ENCODE results near the gene RPP25L. TPM values are rescaled to one million over a fixed set of nuclear protein-coding genes. Genes with fewer than 3 reads are reported as not detected.
A peak's percentile ranks its signal among the peaks of the same experiment; 100 is the strongest.

The RPP25L gene
- total and polyA plus RNA-seq, 9 of the 15 experiments (the other 6 are each of a cell fraction or from before 2014, with no cell fraction given) = 16.3 to 43.7 (median 29.0) TPM

DNA sequence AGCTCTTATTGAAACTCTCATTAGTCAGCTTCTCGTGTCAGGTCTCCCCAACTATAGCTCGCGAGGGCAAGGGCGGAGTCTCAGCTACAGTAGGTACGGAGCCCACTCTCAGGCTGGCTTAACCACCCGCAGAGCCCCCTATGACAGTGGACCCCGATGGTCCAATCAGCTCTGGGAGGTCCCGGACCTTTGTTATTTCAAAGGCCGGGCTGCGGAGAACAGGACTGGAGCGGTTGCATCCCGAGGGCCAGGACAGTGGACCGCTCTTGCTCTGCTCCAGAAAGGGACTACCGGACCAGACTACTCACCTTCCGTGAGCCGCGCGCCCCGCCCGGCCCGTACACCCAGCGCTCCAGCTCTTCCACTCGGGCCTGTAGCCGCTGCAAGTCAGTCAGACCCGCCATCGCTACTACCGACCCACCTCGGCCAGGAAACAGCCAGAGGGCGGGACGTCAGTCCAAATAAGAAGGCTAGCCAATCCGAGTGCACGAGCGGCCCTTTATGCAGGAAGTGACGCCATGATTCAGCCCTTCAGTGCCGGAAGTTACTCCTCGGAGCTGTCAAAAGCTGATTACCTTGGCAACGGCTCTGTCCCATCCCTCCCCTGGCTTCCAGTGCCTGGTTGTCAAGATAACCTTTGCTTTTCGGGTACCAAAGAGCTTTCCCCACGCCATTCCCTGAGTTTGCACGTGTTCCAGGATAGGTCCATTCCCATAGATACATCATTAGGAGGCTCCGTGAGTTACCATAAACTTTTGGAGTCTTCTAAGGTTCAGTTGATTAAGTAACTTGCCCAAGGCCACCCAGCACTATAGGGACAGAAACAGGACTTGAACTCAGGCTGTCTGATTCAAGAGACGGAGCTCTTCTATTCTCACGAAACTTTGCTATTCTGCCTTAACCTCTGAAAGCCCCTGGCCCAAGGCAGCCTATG is 8.4 kb upstream of the RPP25L start, which contains the start of gene DCTN3 (continued):
- no peak for TF ChIP-seq HSF4 (CRISPR knock-in tag; IDR thresholded peaks at IDR 0.05; ENCODE audit: borderline replicate concordance)
- TF ChIP-seq LARP7 (IDR thresholded peaks at IDR 0.05) = no peak
- TF ChIP-seq CCAR2 (IDR thresholded peaks at IDR 0.05; ENCODE audit: low read depth, low read length) = no peak
- TF ChIP-seq MAFK (IDR thresholded peaks at IDR 0.05; ENCODE audit: low read length) = no peak
- TF ChIP-seq MYBL2 (IDR thresholded peaks at IDR 0.05; ENCODE audit: low read depth) = peak; percentile 54; the same call in 1 of the 2 replicates
- TF ChIP-seq MYBL2 (CRISPR knock-in tag; IDR thresholded peaks at IDR 0.05; ENCODE audit: borderline replicate concordance) = no peak
- no peak for TF ChIP-seq HMGN3 (IDR thresholded peaks at IDR 0.05; ENCODE audit: borderline replicate concordance, extremely low read depth, insufficient read length, low read depth, low read length)
- no peak for TF ChIP-seq CREB3L1 (IDR thresholded peaks at IDR 0.05; ENCODE audit: borderline replicate concordance, low read depth)
- TF ChIP-seq JUND (IDR thresholded peaks at IDR 0.05; ENCODE audit: borderline replicate concordance, low read depth, low read length) = peak; percentile 56
- peak; percentile 30; the same call in 1 of the 3 replicates for TF ChIP-seq JUND (tag; IDR thresholded peaks at IDR 0.05; ENCODE audit: borderline replicate concordance, low read depth, low read length)
- TF ChIP-seq SIN3A (IDR thresholded peaks at IDR 0.05; ENCODE audit: borderline replicate concordance in 2 of 2, control insufficient read depth in 1 of 2, low read depth in 2 of 2, low read length in 2 of 2) = no peak
- 0 out of 2 replicates have a peak, but pooled peaks have one; percentile 5 for TF ChIP-seq L3MBTL2 (IDR thresholded peaks at IDR 0.05)
- no peak for TF ChIP-seq TEAD4 (IDR thresholded peaks at IDR 0.05; ENCODE audit: low read length)
- TF ChIP-seq TEAD4 (CRISPR knock-in tag; IDR thresholded peaks at IDR 0.05; ENCODE audit: borderline replicate concordance) = no peak
- no peak for TF ChIP-seq ZNF740 (CRISPR knock-in tag; IDR thresholded peaks at IDR 0.05)
- TF ChIP-seq ZNF740 (tag; IDR thresholded peaks at IDR 0.05) = no peak
- no peak for TF ChIP-seq SREBF1 (IDR thresholded peaks at IDR 0.05; ENCODE audit: borderline replicate concordance, low read depth, low read length)
- TF ChIP-seq, protein P1, sequence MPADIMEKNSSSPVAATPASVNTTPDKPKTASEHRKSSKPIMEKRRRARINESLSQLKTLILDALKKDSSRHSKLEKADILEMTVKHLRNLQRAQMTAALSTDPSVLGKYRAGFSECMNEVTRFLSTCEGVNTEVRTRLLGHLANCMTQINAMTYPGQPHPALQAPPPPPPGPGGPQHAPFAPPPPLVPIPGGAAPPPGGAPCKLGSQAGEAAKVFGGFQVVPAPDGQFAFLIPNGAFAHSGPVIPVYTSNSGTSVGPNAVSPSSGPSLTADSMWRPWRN (IDR thresholded peaks at IDR 0.05; ENCODE audit: low read depth) = no peak
- TF ChIP-seq CBFA2T2 (conservative IDR thresholded peaks at IDR 0.05) = no peak
- TF ChIP-seq KLF13 (tag; IDR thresholded peaks at IDR 0.05; ENCODE audit: borderline replicate concordance, low read depth) = no peak

All from K562 (cell line).